Ishikawa (cell line): ENCODE data around the gene AGPS.

ENCODE experiments used
- CEBPB ChIP-seq: IDR thresholded peaks from 2 replicates; pipeline ENCODE4 v1.6.1; 2012
- CREB1 ChIP-seq: IDR thresholded peaks from 2 replicates; pipeline ENCODE4 v1.6.1; 2012; ENCODE audit warnings: low read depth
- EP300 ChIP-seq: IDR thresholded peaks from 2 replicates; pipeline ENCODE4 v1.6.1; 2012; ENCODE audit warnings: borderline replicate concordance
- FOXM1 ChIP-seq: IDR thresholded peaks from 2 replicates; pipeline ENCODE4 v1.6.1; 2012; ENCODE audit warnings: low read depth, borderline replicate concordance
- MAX ChIP-seq: IDR thresholded peaks from 2 replicates; pipeline ENCODE4 v1.6.1; 2012
- NFIC ChIP-seq: IDR thresholded peaks from 2 replicates; pipeline ENCODE4 v1.6.1; 2012
- RAD21 ChIP-seq: IDR thresholded peaks from 2 replicates; pipeline ENCODE4 v1.6.1; 2012; ENCODE audit warnings: low read depth
- REST ChIP-seq: IDR thresholded peaks from 2 replicates; pipeline ENCODE4 v1.6.1; 2012; ENCODE audit warnings: low read depth, mild to moderate bottlenecking
- TAF1 ChIP-seq: IDR thresholded peaks from 2 replicates; pipeline ENCODE4 v1.6.1; 2012; ENCODE audit warnings: low read depth, mild to moderate bottlenecking
- TCF12 ChIP-seq: IDR thresholded peaks from 2 replicates; pipeline ENCODE4 v1.6.1; 2012; ENCODE audit warnings: low read depth
- USF1 ChIP-seq: IDR thresholded peaks from 2 replicates; pipeline ENCODE4 v1.6.1; 2012
- YY1 ChIP-seq: IDR thresholded peaks from 2 replicates; pipeline ENCODE4 v1.6.1; 2012; ENCODE audit warnings: low read depth
- ZBTB7A ChIP-seq: IDR thresholded peaks from 2 replicates; pipeline ENCODE4 v1.6.1; 2012; ENCODE audit warnings: low read depth

GRCh38 chr2:177520324-177520723, 127.8 kb downstream of the AGPS start:
- TF ChIP-seq EP300, result no peak
- TF ChIP-seq MAX, result no peak
- no peak for TF ChIP-seq CEBPB
- TF ChIP-seq REST, result no peak
- TF ChIP-seq CREB1, result no peak
- no peak for TF ChIP-seq RAD21
- TF ChIP-seq USF1, result no peak
- TF ChIP-seq TAF1, result no peak
- TF ChIP-seq YY1, result no peak
- no peak for TF ChIP-seq TCF12
- TF ChIP-seq NFIC, result no peak
- no peak for TF ChIP-seq FOXM1
- TF ChIP-seq ZBTB7A, result no peak
